SU-DHL-6 (cell line): ENCODE data around the gene CLDN8.

ENCODE experiments used
- H2AFZ ChIP-seq: fragments of 200-600 bp; sonication (generic); 2 replicates; pipeline ENCODE4 v1.6.1; 2014; ENCODE audit warnings: low read depth, mild to moderate bottlenecking, moderate library complexity, mixed read lengths, antibody characterized with exemption, low read length; ENCODE audit not compliant: severe bottlenecking
- H3F3A ChIP-seq: fragments of 200-600 bp; shearing (Covaris generic); 2 replicates; pipeline ENCODE4 v1.6.0; 2016; ENCODE audit warnings: antibody characterized with exemption, mild to moderate bottlenecking; ENCODE audit not compliant: insufficient read depth
- H3K27ac ChIP-seq: fragments of 200-600 bp; sonication (generic); 2 replicates; pipeline ENCODE4 v1.5.1; 2016; ENCODE audit warnings: low read depth, mild to moderate bottlenecking, low read length, moderate library complexity, mixed read lengths
- H3K27me3 ChIP-seq: fragments of 200-600 bp; sonication (generic), shearing (Covaris generic); 2 replicates; pipeline ENCODE4 v1.6.0; 2014; ENCODE audit warnings: mild to moderate bottlenecking, low read length
- H3K36me3 ChIP-seq: fragments of 200-600 bp; sonication (generic); 2 replicates; pipeline ENCODE4 v1.6.1; 2014; ENCODE audit warnings: mild to moderate bottlenecking, low read length, mixed read lengths
- H3K4me2 ChIP-seq: fragments of 300-600, 200-600 bp; shearing (Covaris generic), sonication (generic); 2 replicates; pipeline ENCODE4 v1.6.0; 2014; ENCODE audit warnings: low read length, low read depth, mild to moderate bottlenecking; ENCODE audit not compliant: poor library complexity, severe bottlenecking
- H3K4me3 ChIP-seq: fragments of 200-600 bp; sonication (generic); 2 replicates; pipeline ENCODE4 v1.5.1; 2014; ENCODE audit warnings: antibody characterized with exemption, low read length, mild to moderate bottlenecking, mixed read lengths; ENCODE audit not compliant: insufficient read depth, poor library complexity, severe bottlenecking
- H3K79me2 ChIP-seq: fragments of 200-600 bp; sonication (generic); 2 replicates; pipeline ENCODE4 v1.6.1; 2014; ENCODE audit warnings: mild to moderate bottlenecking, low read length, moderate library complexity; ENCODE audit not compliant: insufficient read depth
- H3K9ac ChIP-seq: fragments of 200-600 bp; sonication (generic); 2 replicates; pipeline ENCODE4 v1.7.0; 2014; ENCODE audit warnings: mild to moderate bottlenecking, low read length
- H3K9me2 ChIP-seq: fragments of 200-600 bp; sonication (generic); replicated peaks from 2 replicates; pipeline ENCODE4 v1.6.1; 2014; ENCODE audit warnings: low read length; ENCODE audit not compliant: insufficient read depth
- H3K9me3 ChIP-seq: fragments of 200-600 bp; sonication (generic); 2 replicates; pipeline ENCODE4 v1.6.1; 2014; ENCODE audit warnings: low read length, mixed read lengths; ENCODE audit not compliant: insufficient read depth
- H4K20me1 ChIP-seq: fragments of 200-600 bp; sonication (generic); 2 replicates; pipeline ENCODE4 v1.6.1; 2014; ENCODE audit warnings: low read depth, mild to moderate bottlenecking, antibody characterized with exemption, low read length, moderate library complexity, mixed read lengths
- CTCF ChIP-seq: fragments of 200-600 bp; sonication (generic); IDR thresholded peaks from one replicate; pipeline ENCODE4 v1.5.1; 2017; ENCODE audit warnings: antibody characterized with exemption, mild to moderate bottlenecking, low read length, moderate library complexity; ENCODE audit not compliant: insufficient read depth, poor library complexity, severe bottlenecking
- EZH2phosphoT487 ChIP-seq: fragments of 200-600 bp; sonication (generic), shearing (Covaris generic); conservative IDR thresholded peaks from 2 replicates; pipeline ENCODE4 v1.6.1; 2018; ENCODE audit warnings: mild to moderate bottlenecking, antibody characterized with exemption, low read length, moderate library complexity, mixed read lengths

Gene CLDN8

GRCh38 chr21:30168086-30168485 is 47.8 kb downstream of the CLDN8 start:
- Histone ChIP-seq H3K27me3 (no peaks in the 10 kb centered on the region), H3K36me3 (no peaks in the 10 kb centered on the region), H3K4me3 (no peak overlapping the region), H2AFZ (no peak overlapping the region), H3K9me2 (0 out of 2 replicates have a peak, but pooled peaks cover 3% of the 10 kb centered on the region), H3K9ac (no peak overlapping the region), H4K20me1 (no peaks in the 10 kb centered on the region), H3K79me2 (no peaks in the 10 kb centered on the region), H3K27ac (no peak overlapping the region), H3K9me3 (no peaks in the 10 kb centered on the region), H3F3A (no peaks in the 10 kb centered on the region), H3K4me2 (no peak overlapping the region)
- TF ChIP-seq CTCF (no peak), EZH2phosphoT487 (no peak)

DNA sequence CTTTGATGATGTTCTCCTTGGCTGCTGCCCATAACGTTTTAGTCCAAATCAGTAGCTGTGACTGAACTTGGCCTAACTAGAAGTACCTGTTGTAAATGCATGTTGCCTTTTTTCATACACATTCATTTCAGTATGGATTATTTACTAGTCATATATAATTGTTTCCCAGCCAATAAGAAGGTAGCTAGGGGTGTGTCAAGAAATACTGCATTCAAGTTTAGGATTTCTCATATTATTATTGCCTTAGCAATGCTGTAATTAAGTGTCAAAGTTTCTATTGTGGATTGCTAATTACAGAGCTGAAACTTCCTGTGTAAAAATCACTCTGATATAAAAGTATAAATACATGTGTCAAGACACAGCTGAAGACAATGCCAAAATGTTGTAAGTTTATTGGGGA is 49.2 kb downstream of the CLDN8 start, which contains the start of gene CLDN17:
Gene CLDN17, minus strand, starts transcription at position 101 of the 400 bp plus-strand sequence. CDS start 188 bp downstream, outside the sequence.
- H4K20me1 ChIP-seq = no peaks in the 10 kb centered on the region
- H3K36me3 ChIP-seq = no peaks in the 10 kb centered on the region
- H3F3A ChIP-seq = no peaks in the 10 kb centered on the region
- no peak within 1 kb of the TSS for H3K4me2 ChIP-seq
- no peak within 1 kb of the TSS for H2AFZ ChIP-seq
- 0 out of 2 replicates have a peak, but pooled peaks cover 3% of the 10 kb centered on the region for H3K9me2 ChIP-seq
- no peaks in the 10 kb centered on the region for H3K9me3 ChIP-seq
- H3K27ac ChIP-seq = no peak within 1 kb of the TSS
- no peak within 1 kb of the TSS for H3K9ac ChIP-seq
- TF ChIP-seq EZH2phosphoT487 (no peak), CTCF (no peak)
- H3K4me3 ChIP-seq = no peak within 1 kb of the TSS
- no peaks in the 10 kb centered on the region for H3K79me2 ChIP-seq
- H3K27me3 ChIP-seq = no peaks in the 10 kb centered on the region

DNA sequence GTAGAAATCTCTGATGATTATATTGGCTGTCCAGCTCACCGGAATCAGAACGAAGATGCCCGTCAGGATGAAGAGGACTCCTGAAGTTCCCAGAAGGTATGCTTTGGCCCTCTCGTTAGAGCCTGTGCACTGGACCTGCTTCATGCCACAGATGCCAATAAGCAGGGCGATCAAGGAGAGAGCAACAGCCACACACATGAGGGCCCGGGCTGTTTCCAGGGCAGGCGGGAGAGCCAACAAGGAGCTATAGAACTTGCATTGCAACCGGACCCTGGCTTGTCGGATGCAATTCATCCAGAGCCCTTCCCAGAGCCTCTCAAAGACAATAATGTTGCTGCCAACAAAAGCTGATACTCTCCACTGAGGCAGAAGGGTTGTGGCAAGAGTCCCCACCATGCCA is 49.7 kb downstream of the CLDN8 start:
- Histone ChIP-seq H3K27ac (no peak overlapping the region), H3K9me2 (0 out of 2 replicates have a peak, but pooled peaks cover 3% of the 10 kb centered on the region), H3K4me2 (no peak overlapping the region), H3K9ac (no peak overlapping the region), H3K4me3 (no peak overlapping the region), H3K36me3 (no peaks in the 10 kb centered on the region), H3K9me3 (no peaks in the 10 kb centered on the region), H3K27me3 (no peaks in the 10 kb centered on the region), H4K20me1 (no peaks in the 10 kb centered on the region), H3K79me2 (no peaks in the 10 kb centered on the region), H2AFZ (no peak overlapping the region), H3F3A (no peaks in the 10 kb centered on the region)
- TF ChIP-seq EZH2phosphoT487 (no peak), CTCF (no peak)
